DOHH2 (cell line): ENCODE data around the gene C11orf91.

Experiments
- EZH2phosphoT487 ChIP-seq: fragments of 200-600 bp; sonication (generic); IDR thresholded peaks from 2 replicates; pipeline ENCODE4 v1.6.1; 2017; ENCODE audit warnings: borderline replicate concordance, mild to moderate bottlenecking, antibody characterized with exemption, low read length, moderate library complexity, mixed read lengths
- TF ChIP-seq, protein P1 (sequence below): fragments of 200-600 bp; sonication (generic); IDR thresholded peaks from one replicate; pipeline ENCODE4 v1.5.1; 2014; ENCODE audit warnings: antibody characterized with exemption, mild to moderate bottlenecking, low read depth, low read length; ENCODE audit not compliant: poor library complexity, severe bottlenecking

DNA sequence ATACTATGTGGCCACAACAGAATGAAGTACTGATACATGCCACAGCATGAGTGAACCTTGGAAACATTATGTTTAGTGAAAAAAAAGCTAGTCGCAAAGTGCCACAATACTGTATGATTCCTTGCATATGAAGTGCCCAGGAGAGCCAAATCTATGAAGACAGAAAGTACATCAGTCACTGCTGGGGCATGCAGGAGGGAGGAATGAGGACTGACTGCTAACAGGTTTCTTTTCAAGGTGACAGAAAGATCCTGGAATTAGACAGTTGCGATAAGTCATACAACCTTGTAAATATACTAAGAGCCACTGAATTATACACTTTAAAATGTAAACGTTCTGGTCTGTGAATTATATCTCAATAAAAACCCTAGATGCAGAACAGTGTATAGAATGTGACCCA is 11.8 kb upstream of the C11orf91 start:
- TF ChIP-seq, protein P1, sequence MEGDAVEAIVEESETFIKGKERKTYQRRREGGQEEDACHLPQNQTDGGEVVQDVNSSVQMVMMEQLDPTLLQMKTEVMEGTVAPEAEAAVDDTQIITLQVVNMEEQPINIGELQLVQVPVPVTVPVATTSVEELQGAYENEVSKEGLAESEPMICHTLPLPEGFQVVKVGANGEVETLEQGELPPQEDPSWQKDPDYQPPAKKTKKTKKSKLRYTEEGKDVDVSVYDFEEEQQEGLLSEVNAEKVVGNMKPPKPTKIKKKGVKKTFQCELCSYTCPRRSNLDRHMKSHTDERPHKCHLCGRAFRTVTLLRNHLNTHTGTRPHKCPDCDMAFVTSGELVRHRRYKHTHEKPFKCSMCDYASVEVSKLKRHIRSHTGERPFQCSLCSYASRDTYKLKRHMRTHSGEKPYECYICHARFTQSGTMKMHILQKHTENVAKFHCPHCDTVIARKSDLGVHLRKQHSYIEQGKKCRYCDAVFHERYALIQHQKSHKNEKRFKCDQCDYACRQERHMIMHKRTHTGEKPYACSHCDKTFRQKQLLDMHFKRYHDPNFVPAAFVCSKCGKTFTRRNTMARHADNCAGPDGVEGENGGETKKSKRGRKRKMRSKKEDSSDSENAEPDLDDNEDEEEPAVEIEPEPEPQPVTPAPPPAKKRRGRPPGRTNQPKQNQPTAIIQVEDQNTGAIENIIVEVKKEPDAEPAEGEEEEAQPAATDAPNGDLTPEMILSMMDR = no peak
- no peak for TF ChIP-seq EZH2phosphoT487
